ENCODE results near the gene SNUPN. TPM values are rescaled to one million over a fixed set of nuclear protein-coding genes. Genes with fewer than 3 reads are reported as not detected.
A peak's percentile ranks its signal among the peaks of the same experiment; 100 is the strongest.

The SNUPN gene
- polyA plus RNA-seq, 1 donor (not counting 4 experiments of a cell fraction or from before 2014, with no cell fraction given) = 24.9 TPM

GRCh38 chr15:75648156-75649000 lies 22.9 kb upstream of the SNUPN start:
- H3K9me1 ChIP-seq (ENCODE audit: control insufficient read depth, extremely low read depth, insufficient read depth, low read length) = peaks cover 11% of the 10 kb centered on the region
- peak overlapping the region; percentile 32 for H2AFZ ChIP-seq (ENCODE audit: control insufficient read depth, low read length)
- FAIRE-seq (no peak), DNase-seq (ENCODE audit: low read depth, low spot score) (no peak)
- H4K20me1 ChIP-seq (ENCODE audit: control insufficient read depth, extremely low read depth, insufficient read depth, low read length) = peaks cover 2% of the 10 kb centered on the region
- peak overlapping the region; percentile 88 to 94 (median 91) for H3K4me3 ChIP-seq (ENCODE audit: control insufficient read depth in 2 of 3, extremely low read depth in 1 of 3, insufficient read depth in 2 of 3, low read depth in 1 of 3, low read length in 3 of 3)
- dilution Hi-C loops (cut with MboI; ENCODE audit: extremely low pct_ligation_motif_present, low sequenced_read_pairs) = no loop called here
- H3K9me3 ChIP-seq (ENCODE audit: control insufficient read depth, low read depth, low read length) = no peaks in the 10 kb centered on the region
- H3K27me3 ChIP-seq (ENCODE audit: control insufficient read depth, extremely low read depth, insufficient read depth, low read length) = no peaks in the 10 kb centered on the region
- peak overlapping the region; percentile 90 for H3K27ac ChIP-seq (ENCODE audit: control insufficient read depth, insufficient read depth, low read length)
- peaks cover 53% of the 10 kb centered on the region for H3K4me1 ChIP-seq (ENCODE audit: control insufficient read depth, extremely low read depth, insufficient read depth, low read length)
- peak overlapping the region; percentile 95 for H3K9ac ChIP-seq (ENCODE audit: control insufficient read depth, extremely low read depth, insufficient read depth, low read length)
- H3K4me2 ChIP-seq (ENCODE audit: control insufficient read depth, extremely low read depth, insufficient read depth, low read depth, low read length) = peak overlapping the region; percentile 97
- H3K36me3 ChIP-seq (ENCODE audit: control insufficient read depth in 2 of 2, extremely low read depth in 1 of 2, insufficient read depth in 2 of 2, low read length in 2 of 2) = peaks cover 6 to 21% of the 10 kb centered on the region in 2 experiments
- TF ChIP-seq CTCF (optimal IDR thresholded peaks at IDR 0.05 in 1 of 3, IDR thresholded peaks at IDR 0.05 in 1 of 3, conservative IDR thresholded peaks at IDR 0.05 in 1 of 3; ENCODE audit: extremely low read depth in 1 of 3, insufficient read depth in 2 of 3, low read length in 3 of 3) (peak in 1 of 3 experiments; percentile 5), EZH2 (IDR thresholded peaks at IDR 0.05; ENCODE audit: low read length) (no peak)
- peaks cover 65% of the 10 kb centered on the region for H3K79me2 ChIP-seq (ENCODE audit: control insufficient read depth, insufficient read depth, low read length)

- DNase-seq (ENCODE audit: low read depth, low spot score) (no peak), FAIRE-seq (no peak)
- H3K27ac ChIP-seq (ENCODE audit: control insufficient read depth, insufficient read depth, low read length) = peak within 1 kb of the TSS; percentile 90
- peaks cover 4 to 19% of the 10 kb centered on the region in 2 experiments for H3K36me3 ChIP-seq (ENCODE audit: control insufficient read depth in 2 of 2, extremely low read depth in 1 of 2, insufficient read depth in 2 of 2, low read length in 2 of 2)
- dilution Hi-C loops (cut with MboI; ENCODE audit: extremely low pct_ligation_motif_present, low sequenced_read_pairs) = no loop called here
- peaks cover 47% of the 10 kb centered on the region for H3K4me1 ChIP-seq (ENCODE audit: control insufficient read depth, extremely low read depth, insufficient read depth, low read length)
- H3K9me1 ChIP-seq (ENCODE audit: control insufficient read depth, extremely low read depth, insufficient read depth, low read length) = peaks cover 10% of the 10 kb centered on the region
- H2AFZ ChIP-seq (ENCODE audit: control insufficient read depth, low read length) = peak within 1 kb of the TSS; percentile 55
- H4K20me1 ChIP-seq (ENCODE audit: control insufficient read depth, extremely low read depth, insufficient read depth, low read length) = peaks cover 2% of the 10 kb centered on the region
- H3K4me2 ChIP-seq (ENCODE audit: control insufficient read depth, extremely low read depth, insufficient read depth, low read depth, low read length) = peak within 1 kb of the TSS; percentile 97
- H3K27me3 ChIP-seq (ENCODE audit: control insufficient read depth, extremely low read depth, insufficient read depth, low read length) = no peaks in the 10 kb centered on the region
- no peaks in the 10 kb centered on the region for H3K9me3 ChIP-seq (ENCODE audit: control insufficient read depth, low read depth, low read length)
- TF ChIP-seq EZH2 (IDR thresholded peaks at IDR 0.05; ENCODE audit: low read length) = no peak
- TF ChIP-seq CTCF (optimal IDR thresholded peaks at IDR 0.05 in 1 of 3, IDR thresholded peaks at IDR 0.05 in 1 of 3, conservative IDR thresholded peaks at IDR 0.05 in 1 of 3; ENCODE audit: extremely low read depth in 1 of 3, insufficient read depth in 2 of 3, low read length in 3 of 3) = peak; percentile 35 to 55 (median 45)
- peak within 1 kb of the TSS; percentile 88 to 94 (median 91) for H3K4me3 ChIP-seq (ENCODE audit: control insufficient read depth in 2 of 3, extremely low read depth in 1 of 3, insufficient read depth in 2 of 3, low read depth in 1 of 3, low read length in 3 of 3)
- H3K9ac ChIP-seq (ENCODE audit: control insufficient read depth, extremely low read depth, insufficient read depth, low read length) = peak within 1 kb of the TSS; percentile 95
- peaks cover 57% of the 10 kb centered on the region for H3K79me2 ChIP-seq (ENCODE audit: control insufficient read depth, insufficient read depth, low read length)
Observed at GRCh38 chr15:75647370-75648155, 22.0 kb upstream of the SNUPN start, which contains the start of gene SNX33. Gene SNX33 (plus strand): TSS chr15:75647912. CDS start chr15:75649103, 1,191 bp downstream.
